Caco-2 (cell line): Measurements from ENCODE around the gene ASGR1. TPM values are rescaled to one million over a fixed set of nuclear protein-coding genes. Genes with fewer than 3 reads are reported as not detected.
A peak's percentile ranks its signal among the peaks of the same experiment; 100 is the strongest.

Source experiments
- BruUV-seq: library from RNA; stranded (reverse); fragments of 400-500 nt; replicated peaks from 2 replicates; lab custom pipeline; 2021; lab: Mats Ljungman, UMichigan
- CTCF ChIA-PET: fragments of 300-600 bp; sonication (Branson Sonifier 250); formaldehyde crosslinking; loops from one replicate; lab custom pipeline; 2022; ENCODE audit warnings: antibody characterized with exemption; lab: Charles Lee
- POLR2A ChIA-PET: fragments of 300-600 bp; sonication (Branson Sonifier 250); formaldehyde crosslinking; loops from one replicate; lab custom pipeline; 2022; ENCODE audit warnings: antibody characterized with exemption; lab: Charles Lee
- DNase-seq, 2 experiments: peaks; one replicate each; pipeline versions ENCODE4 v3.0.0 to v3.0.0-alpha.2; 2020 to 2022
- H3K27me3 ChIP-seq: replicated peaks from 2 replicates; pipeline ENCODE4 v1.6.0; 2011; ENCODE audit warnings: low read length; ENCODE audit not compliant: control insufficient read depth, insufficient read depth
- H3K36me3 ChIP-seq: 2 replicates; pipeline ENCODE4 v1.5.1; 2011; ENCODE audit warnings: low read length; ENCODE audit not compliant: control insufficient read depth, insufficient read depth
- H3K4me1 ChIP-seq: fragments of 250-450 bp; sonication (Bioruptor Pico); 2 replicates; pipeline ENCODE4 v1.5.1; 2020; ENCODE audit warnings: mild to moderate bottlenecking
- H3K4me3 ChIP-seq: 2 replicates; pipeline ENCODE4 v1.5.1; 2011; ENCODE audit warnings: low read depth, mild to moderate bottlenecking, control low read depth, low read length
- H3K9me3 ChIP-seq: fragments of 250-450 bp; sonication (Bioruptor Pico); 2 replicates; pipeline ENCODE4 v1.5.1; 2020; ENCODE audit warnings: mild to moderate bottlenecking, moderate library complexity
- H3K27ac Mint-ChIP-seq: one replicate; pipeline ENCODE4 v1.8.0; 2022; ENCODE audit warnings: mixed read lengths; ENCODE audit not compliant: unreplicated experiment
- H3K27me3 Mint-ChIP-seq: one replicate; pipeline ENCODE4 v1.8.0; 2022; ENCODE audit warnings: mixed read lengths; ENCODE audit not compliant: insufficient read depth, unreplicated experiment
- H3K36me3 Mint-ChIP-seq: one replicate; pipeline ENCODE4 v1.8.0; 2022; ENCODE audit warnings: mild to moderate bottlenecking, mixed read lengths; ENCODE audit not compliant: insufficient read depth, unreplicated experiment
- H3K4me1 Mint-ChIP-seq: one replicate; pipeline ENCODE4 v1.8.0; 2022; ENCODE audit warnings: low read depth, mixed read lengths; ENCODE audit not compliant: unreplicated experiment
- H3K4me3 Mint-ChIP-seq: one replicate; pipeline ENCODE4 v1.8.0; 2022; ENCODE audit warnings: mild to moderate bottlenecking, moderate library complexity, mixed read lengths; ENCODE audit not compliant: unreplicated experiment
- H3K9me3 Mint-ChIP-seq: one replicate; pipeline ENCODE4 v1.8.0; 2022; ENCODE audit warnings: mixed read lengths; ENCODE audit not compliant: unreplicated experiment
- CTCF ChIP-seq, 2 experiments: fragments of 200-600 bp in 1 of 2; IDR thresholded peaks; 1 replicate in 1 of 2; 2 replicates in 1 of 2; pipeline versions ENCODE4 v1.5.1 to v1.8.0; 2011 to 2022; ENCODE audit warnings: antibody characterized with exemption in 1 of 2, control low read depth in 1 of 2, inconsistent platforms in 1 of 2, low read depth in 1 of 2, low read length in 1 of 2, mild to moderate bottlenecking in 1 of 2, moderate library complexity in 1 of 2; ENCODE audit not compliant: insufficient read depth in 1 of 2, severe bottlenecking in 1 of 2, unreplicated experiment in 1 of 2
- intact Hi-C: fragments of 100-400 bp; cut with micrococcal nuclease; formaldehyde crosslinking; loops from one replicate; pipeline ENCODE4 v1.10.0; 2022; ENCODE audit not compliant: unreplicated experiment
- total RNA-seq: library from RNA; stranded (reverse); gene quantifications from 2 replicates; pipeline ENCODE4 v1.2.3, GENCODE V29; 2022

Gene ASGR1
- total RNA-seq, 1 experiment from 2014 or later, result 9.2 TPM

GRCh38 chr17:7178973-7179316 lies 225 bp downstream of the ASGR1 start:
- H3K9me3 Mint-ChIP-seq, result no peaks in the 10 kb centered on the region
- Histone ChIP-seq H3K4me3 (peak overlapping the region; percentile 23), H3K9me3 (no peaks in the 10 kb centered on the region), H3K27me3 (no peaks in the 10 kb centered on the region), H3K4me1 (no peaks in the 10 kb centered on the region), H3K36me3 (no peaks in the 10 kb centered on the region)
- intact Hi-C loops, result loop anchor here (2.0 kb wide), 1 partner anchor 44 kb away; no protein-coding TSS in a partner anchor
- H3K4me1 Mint-ChIP-seq, result no peaks in the 10 kb centered on the region
- no peaks in the 10 kb centered on the region for H3K27me3 Mint-ChIP-seq
- no peak for DNase-seq
- TF ChIP-seq CTCF (IDR thresholded peaks at IDR 0.05; ENCODE audit: insufficient read depth in 1 of 2, low read depth in 1 of 2, low read length in 1 of 2, severe bottlenecking in 1 of 2, unreplicated experiment in 1 of 2), result no peak
- BruUV-seq, result no TSS peak
- CTCF ChIA-PET, result interaction anchor here (0.7 kb wide), 1 partner anchor 12 kb away, joined by 6 read pairs; no protein-coding TSS in a partner anchor
- H3K27ac Mint-ChIP-seq, result no peak overlapping the region
- peak overlapping the region; percentile 53 for H3K4me3 Mint-ChIP-seq
- POLR2A ChIA-PET, result no interaction called here
- H3K36me3 Mint-ChIP-seq, result no peaks in the 10 kb centered on the region

- peak; percentile 42 to 43 for DNase-seq
- Histone ChIP-seq H3K9me3 (no peaks in the 10 kb centered on the region), H3K4me1 (no peaks in the 10 kb centered on the region), H3K4me3 (peak overlapping the region; percentile 43), H3K36me3 (no peaks in the 10 kb centered on the region), H3K27me3 (no peaks in the 10 kb centered on the region)
- Mint-ChIP-seq H3K36me3 (no peaks in the 10 kb centered on the region), H3K27me3 (no peaks in the 10 kb centered on the region), H3K9me3 (no peaks in the 10 kb centered on the region), H3K27ac (peak overlapping the region; percentile 60), H3K4me1 (no peaks in the 10 kb centered on the region), H3K4me3 (no peak overlapping the region)
- CTCF ChIA-PET, result interaction anchor here (0.5 to 1.3 kb wide), 3 partner anchors 13 to 132 kb away, joined by 3 to 8 read pairs (median 3); no protein-coding TSS in a partner anchor
- intact Hi-C loops, result loop anchor here (2.0 kb wide), 1 partner anchor 43 kb away; no protein-coding TSS in a partner anchor
- no peak for TF ChIP-seq CTCF (IDR thresholded peaks at IDR 0.05; ENCODE audit: insufficient read depth in 1 of 2, low read depth in 1 of 2, low read length in 1 of 2, severe bottlenecking in 1 of 2, unreplicated experiment in 1 of 2)
- POLR2A ChIA-PET, result no interaction called here
- BruUV-seq, result no TSS peak
These were observed 1.2 kb downstream of the ASGR1 start for GRCh38 chr17:7177954-7178477.

GRCh38 chr17:7177191-7177953 lies 1.8 kb downstream of the ASGR1 start:
- ChIA-PET CTCF (interaction anchor here (0.5 to 1.3 kb wide), 4 partner anchors 12 to 140 kb away, joined by 3 to 8 read pairs (median 4); no protein-coding TSS in a partner anchor), POLR2A (interaction anchor here (0.8 kb wide), 1 partner anchor 141 kb away, joined by 3 read pairs; the partner anchor contains the start of gene SLC16A13)
- Mint-ChIP-seq H3K4me3 (no peak overlapping the region), H3K9me3 (no peaks in the 10 kb centered on the region), H3K4me1 (no peaks in the 10 kb centered on the region), H3K27me3 (no peaks in the 10 kb centered on the region), H3K27ac (peak overlapping the region; percentile 60), H3K36me3 (no peaks in the 10 kb centered on the region)
- H3K9me3 ChIP-seq, result no peaks in the 10 kb centered on the region
- TSS peak; percentile 71 for BruUV-seq
- H3K27me3 ChIP-seq, result no peaks in the 10 kb centered on the region
- intact Hi-C loops, result no loop called here
- DNase-seq, result peak; percentile 66 to 76
- TF ChIP-seq CTCF (IDR thresholded peaks at IDR 0.05; ENCODE audit: insufficient read depth in 1 of 2, low read depth in 1 of 2, low read length in 1 of 2, severe bottlenecking in 1 of 2, unreplicated experiment in 1 of 2), result peak; percentile 69 to 74
- H3K4me1 ChIP-seq, result no peaks in the 10 kb centered on the region
- H3K36me3 ChIP-seq, result no peaks in the 10 kb centered on the region
- H3K4me3 ChIP-seq, result peak overlapping the region; percentile 43
